WTC11 (cell line): ENCODE measurements around the gene PSMD13. TPM values are rescaled to one million over a fixed set of nuclear protein-coding genes. Genes with fewer than 3 reads are reported as not detected.

Source experiments
- ATAC-seq: fragments of 200-7000 bp; cut with Tn5 transposase; 2 replicates; pipeline ENCODE4 v1.10.0; 2021; ENCODE audit warnings: mild to moderate bottlenecking, moderate library complexity
- CTCF ChIA-PET: fragments of 300-600 bp; sonication (Branson Sonifier 250); formaldehyde crosslinking; loops from one replicate; lab custom pipeline; 2021; ENCODE audit warnings: antibody characterized with exemption; lab: Charles Lee
- POLR2A ChIA-PET: fragments of 350-600 bp; sonication (Branson Sonifier 250); formaldehyde crosslinking; loops from one replicate; lab custom pipeline; 2021; ENCODE audit warnings: antibody characterized with exemption; lab: Charles Lee
- DNase-seq: peaks from one replicate; pipeline ENCODE4 v3.0.0; 2021; ENCODE audit warnings: low spot score
- H3K27ac Mint-ChIP-seq: 2 replicates; pipeline ENCODE4 v1.8.0; 2021; ENCODE audit warnings: mixed read lengths
- H3K27me3 Mint-ChIP-seq: 2 replicates; pipeline ENCODE4 v1.8.0; 2021; ENCODE audit warnings: low read depth, mild to moderate bottlenecking, moderate library complexity, mixed read lengths
- H3K36me3 Mint-ChIP-seq: 2 replicates; pipeline ENCODE4 v1.8.0; 2021; ENCODE audit warnings: mixed read lengths
- H3K4me1 Mint-ChIP-seq: 2 replicates; pipeline ENCODE4 v1.8.0; 2022; ENCODE audit warnings: mixed read lengths
- H3K4me3 Mint-ChIP-seq: 2 replicates; pipeline ENCODE4 v1.8.0; 2021; ENCODE audit warnings: mild to moderate bottlenecking, moderate library complexity, mixed read lengths
- H3K9me3 Mint-ChIP-seq: 2 replicates; pipeline ENCODE4 v1.8.0; 2021; ENCODE audit warnings: mixed read lengths
- ETV6 ChIP-seq: sonication (generic); formaldehyde crosslinking; IDR thresholded peaks from 2 replicates; pipeline ENCODE4 v1.8.1; 2022; ENCODE audit warnings: mild to moderate bottlenecking, missing genetic modification reagents
- GTF2I ChIP-seq: fragments of 250-450 bp; sonication (Bioruptor Pico); conservative IDR thresholded peaks from 2 replicates; pipeline ENCODE4 v1.4.0; 2021; ENCODE audit warnings: mild to moderate bottlenecking
- IRF2 ChIP-seq: sonication (generic); formaldehyde crosslinking; IDR thresholded peaks from 2 replicates; pipeline ENCODE4 v1.8.0; 2022; ENCODE audit warnings: low read depth, missing genetic modification reagents, borderline replicate concordance
- KAT7 ChIP-seq: sonication (generic); formaldehyde crosslinking; IDR thresholded peaks from 2 replicates; pipeline ENCODE4 v1.8.1; 2023; ENCODE audit warnings: missing genetic modification reagents, mild to moderate bottlenecking, borderline replicate concordance
- NFATC4 ChIP-seq: fragments of 250-450 bp; sonication (Bioruptor Pico); IDR thresholded peaks from 2 replicates; pipeline ENCODE4 v1.9.0; 2021; ENCODE audit warnings: mild to moderate bottlenecking
- NR1H2 ChIP-seq: sonication (generic); formaldehyde crosslinking; IDR thresholded peaks from 2 replicates; pipeline ENCODE4 v1.9.0; 2021; ENCODE audit warnings: mild to moderate bottlenecking, moderate library complexity, missing genetic modification reagents
- NR2C2 ChIP-seq: sonication (generic); formaldehyde crosslinking; IDR thresholded peaks from 2 replicates; pipeline ENCODE4 v1.8.0; 2022; ENCODE audit warnings: mild to moderate bottlenecking, missing genetic modification reagents
- NR3C1 ChIP-seq: sonication (generic); formaldehyde crosslinking; conservative IDR thresholded peaks from 2 replicates; pipeline ENCODE4 v1.8.1; 2023; ENCODE audit warnings: low read depth, mild to moderate bottlenecking, missing genetic modification reagents
- SOX15 ChIP-seq: fragments of 250-450 bp; sonication (Bioruptor Pico); IDR thresholded peaks from 2 replicates; pipeline ENCODE4 v1.9.0; 2021; ENCODE audit warnings: mild to moderate bottlenecking
- ZNF138 ChIP-seq: sonication (generic); formaldehyde crosslinking; conservative IDR thresholded peaks from 2 replicates; pipeline ENCODE4 v1.8.1; 2022; ENCODE audit warnings: mild to moderate bottlenecking, moderate library complexity, missing genetic modification reagents
- ZNF423 ChIP-seq: fragments of 250-450 bp; sonication (Bioruptor Pico); IDR thresholded peaks from 2 replicates; pipeline ENCODE4 v2.1.2; 2022; ENCODE audit warnings: mild to moderate bottlenecking, moderate library complexity
- total RNA-seq: library from RNA; stranded (reverse); gene quantifications from 3 replicates; pipeline ENCODE4 v1.2.3, GENCODE V29; 2021
- TF ChIP-seq, protein P1 (sequence below): fragments of 250-450 bp; sonication (Bioruptor Pico); IDR thresholded peaks from 2 replicates; pipeline ENCODE4 v1.9.0; 2021; ENCODE audit warnings: mild to moderate bottlenecking, borderline replicate concordance
- TF ChIP-seq, protein P2 (sequence below): fragments of 250-450 bp; sonication (Bioruptor Pico); IDR thresholded peaks from 2 replicates; pipeline ENCODE4 v1.8.0; 2021; ENCODE audit warnings: mild to moderate bottlenecking
- TF ChIP-seq, protein P3 (sequence below): sonication (generic); formaldehyde crosslinking; conservative IDR thresholded peaks from 2 replicates; pipeline ENCODE4 v1.8.1; 2023; ENCODE audit warnings: mild to moderate bottlenecking, low read depth, missing genetic modification reagents, moderate library complexity
- TF ChIP-seq, protein P4 (sequence below): fragments of 250-450 bp; sonication (Bioruptor Pico); IDR thresholded peaks from 2 replicates; pipeline ENCODE4 v2.1.2; 2022; ENCODE audit warnings: mild to moderate bottlenecking, moderate library complexity
- TF ChIP-seq, protein P5 (sequence below): sonication (generic); formaldehyde crosslinking; IDR thresholded peaks from 2 replicates; pipeline ENCODE4 v1.8.0; 2022; ENCODE audit warnings: missing genetic modification reagents

Gene PSMD13
- total RNA-seq, 1 experiment from 2014 or later, result 148 TPM

DNA sequence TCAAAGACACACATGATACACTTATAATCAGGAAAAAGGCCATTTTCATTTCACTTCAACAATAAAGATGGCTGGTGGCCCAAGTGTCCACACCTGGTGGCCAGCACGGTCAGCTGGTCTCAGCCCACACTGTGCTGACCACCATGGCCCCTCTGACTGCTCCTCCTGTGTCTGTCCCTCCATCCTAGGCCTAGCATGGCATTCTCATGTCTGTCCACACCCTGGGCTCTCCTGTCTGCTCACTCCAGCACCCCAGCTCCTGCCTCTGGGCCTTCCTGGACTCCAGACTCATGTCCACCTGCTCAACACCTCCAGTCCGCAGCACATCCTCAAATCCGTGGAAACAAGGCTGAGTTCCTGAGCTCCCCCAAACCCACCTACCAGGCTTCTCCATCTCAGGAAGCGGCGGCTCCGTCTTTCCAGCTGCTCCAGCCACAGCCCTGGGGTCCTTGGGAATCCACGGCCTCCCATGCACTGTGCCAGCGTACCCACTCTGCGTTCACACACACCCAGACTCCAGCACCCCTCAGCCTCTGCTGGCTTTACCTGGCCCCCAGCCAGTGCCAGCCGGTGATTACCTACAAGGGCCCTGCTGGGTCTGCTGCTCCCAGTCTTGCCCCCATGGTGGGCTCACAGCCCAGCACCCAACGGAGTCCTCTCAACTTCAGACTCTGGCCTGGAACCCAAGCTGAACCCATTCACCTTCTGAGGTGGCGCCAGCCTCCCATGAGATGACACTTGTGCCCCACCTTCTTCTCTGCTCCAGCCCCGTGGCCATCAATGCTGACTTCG, 14.6 kb upstream of the PSMD13 start:
- Mint-ChIP-seq H3K27me3 (no peaks in the 10 kb centered on the region), H3K36me3 (no peaks in the 10 kb centered on the region), H3K4me3 (no peak overlapping the region), H3K27ac (no peak overlapping the region)
- no peak for ATAC-seq
- POLR2A ChIA-PET, result interaction anchor here (0.5 kb wide), 1 partner anchor 367 kb away, joined by 3 read pairs; no protein-coding TSS in a partner anchor
- no peak for DNase-seq
- no peak for TF ChIP-seq ETV6 (CRISPR knock-in tag)
- no peak for TF ChIP-seq ZNF138
- no peak for TF ChIP-seq GTF2I (CRISPR knock-in tag)
- TF ChIP-seq, protein P1, sequence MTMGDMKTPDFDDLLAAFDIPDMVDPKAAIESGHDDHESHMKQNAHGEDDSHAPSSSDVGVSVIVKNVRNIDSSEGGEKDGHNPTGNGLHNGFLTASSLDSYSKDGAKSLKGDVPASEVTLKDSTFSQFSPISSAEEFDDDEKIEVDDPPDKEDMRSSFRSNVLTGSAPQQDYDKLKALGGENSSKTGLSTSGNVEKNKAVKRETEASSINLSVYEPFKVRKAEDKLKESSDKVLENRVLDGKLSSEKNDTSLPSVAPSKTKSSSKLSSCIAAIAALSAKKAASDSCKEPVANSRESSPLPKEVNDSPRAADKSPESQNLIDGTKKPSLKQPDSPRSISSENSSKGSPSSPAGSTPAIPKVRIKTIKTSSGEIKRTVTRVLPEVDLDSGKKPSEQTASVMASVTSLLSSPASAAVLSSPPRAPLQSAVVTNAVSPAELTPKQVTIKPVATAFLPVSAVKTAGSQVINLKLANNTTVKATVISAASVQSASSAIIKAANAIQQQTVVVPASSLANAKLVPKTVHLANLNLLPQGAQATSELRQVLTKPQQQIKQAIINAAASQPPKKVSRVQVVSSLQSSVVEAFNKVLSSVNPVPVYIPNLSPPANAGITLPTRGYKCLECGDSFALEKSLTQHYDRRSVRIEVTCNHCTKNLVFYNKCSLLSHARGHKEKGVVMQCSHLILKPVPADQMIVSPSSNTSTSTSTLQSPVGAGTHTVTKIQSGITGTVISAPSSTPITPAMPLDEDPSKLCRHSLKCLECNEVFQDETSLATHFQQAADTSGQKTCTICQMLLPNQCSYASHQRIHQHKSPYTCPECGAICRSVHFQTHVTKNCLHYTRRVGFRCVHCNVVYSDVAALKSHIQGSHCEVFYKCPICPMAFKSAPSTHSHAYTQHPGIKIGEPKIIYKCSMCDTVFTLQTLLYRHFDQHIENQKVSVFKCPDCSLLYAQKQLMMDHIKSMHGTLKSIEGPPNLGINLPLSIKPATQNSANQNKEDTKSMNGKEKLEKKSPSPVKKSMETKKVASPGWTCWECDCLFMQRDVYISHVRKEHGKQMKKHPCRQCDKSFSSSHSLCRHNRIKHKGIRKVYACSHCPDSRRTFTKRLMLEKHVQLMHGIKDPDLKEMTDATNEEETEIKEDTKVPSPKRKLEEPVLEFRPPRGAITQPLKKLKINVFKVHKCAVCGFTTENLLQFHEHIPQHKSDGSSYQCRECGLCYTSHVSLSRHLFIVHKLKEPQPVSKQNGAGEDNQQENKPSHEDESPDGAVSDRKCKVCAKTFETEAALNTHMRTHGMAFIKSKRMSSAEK (CRISPR knock-in tag), result no peak
- TF ChIP-seq IRF2, result no peak
- TF ChIP-seq NFATC4, result no peak
- TF ChIP-seq, protein P2, sequence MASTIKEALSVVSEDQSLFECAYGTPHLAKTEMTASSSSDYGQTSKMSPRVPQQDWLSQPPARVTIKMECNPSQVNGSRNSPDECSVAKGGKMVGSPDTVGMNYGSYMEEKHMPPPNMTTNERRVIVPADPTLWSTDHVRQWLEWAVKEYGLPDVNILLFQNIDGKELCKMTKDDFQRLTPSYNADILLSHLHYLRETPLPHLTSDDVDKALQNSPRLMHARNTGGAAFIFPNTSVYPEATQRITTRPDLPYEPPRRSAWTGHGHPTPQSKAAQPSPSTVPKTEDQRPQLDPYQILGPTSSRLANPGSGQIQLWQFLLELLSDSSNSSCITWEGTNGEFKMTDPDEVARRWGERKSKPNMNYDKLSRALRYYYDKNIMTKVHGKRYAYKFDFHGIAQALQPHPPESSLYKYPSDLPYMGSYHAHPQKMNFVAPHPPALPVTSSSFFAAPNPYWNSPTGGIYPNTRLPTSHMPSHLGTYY (CRISPR knock-in tag), result no peak
- TF ChIP-seq, protein P3, sequence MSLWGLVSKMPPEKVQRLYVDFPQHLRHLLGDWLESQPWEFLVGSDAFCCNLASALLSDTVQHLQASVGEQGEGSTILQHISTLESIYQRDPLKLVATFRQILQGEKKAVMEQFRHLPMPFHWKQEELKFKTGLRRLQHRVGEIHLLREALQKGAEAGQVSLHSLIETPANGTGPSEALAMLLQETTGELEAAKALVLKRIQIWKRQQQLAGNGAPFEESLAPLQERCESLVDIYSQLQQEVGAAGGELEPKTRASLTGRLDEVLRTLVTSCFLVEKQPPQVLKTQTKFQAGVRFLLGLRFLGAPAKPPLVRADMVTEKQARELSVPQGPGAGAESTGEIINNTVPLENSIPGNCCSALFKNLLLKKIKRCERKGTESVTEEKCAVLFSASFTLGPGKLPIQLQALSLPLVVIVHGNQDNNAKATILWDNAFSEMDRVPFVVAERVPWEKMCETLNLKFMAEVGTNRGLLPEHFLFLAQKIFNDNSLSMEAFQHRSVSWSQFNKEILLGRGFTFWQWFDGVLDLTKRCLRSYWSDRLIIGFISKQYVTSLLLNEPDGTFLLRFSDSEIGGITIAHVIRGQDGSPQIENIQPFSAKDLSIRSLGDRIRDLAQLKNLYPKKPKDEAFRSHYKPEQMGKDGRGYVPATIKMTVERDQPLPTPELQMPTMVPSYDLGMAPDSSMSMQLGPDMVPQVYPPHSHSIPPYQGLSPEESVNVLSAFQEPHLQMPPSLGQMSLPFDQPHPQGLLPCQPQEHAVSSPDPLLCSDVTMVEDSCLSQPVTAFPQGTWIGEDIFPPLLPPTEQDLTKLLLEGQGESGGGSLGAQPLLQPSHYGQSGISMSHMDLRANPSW (CRISPR knock-in tag), result no peak
- TF ChIP-seq NR2C2 (CRISPR knock-in tag), result no peak
- TF ChIP-seq, protein P4, sequence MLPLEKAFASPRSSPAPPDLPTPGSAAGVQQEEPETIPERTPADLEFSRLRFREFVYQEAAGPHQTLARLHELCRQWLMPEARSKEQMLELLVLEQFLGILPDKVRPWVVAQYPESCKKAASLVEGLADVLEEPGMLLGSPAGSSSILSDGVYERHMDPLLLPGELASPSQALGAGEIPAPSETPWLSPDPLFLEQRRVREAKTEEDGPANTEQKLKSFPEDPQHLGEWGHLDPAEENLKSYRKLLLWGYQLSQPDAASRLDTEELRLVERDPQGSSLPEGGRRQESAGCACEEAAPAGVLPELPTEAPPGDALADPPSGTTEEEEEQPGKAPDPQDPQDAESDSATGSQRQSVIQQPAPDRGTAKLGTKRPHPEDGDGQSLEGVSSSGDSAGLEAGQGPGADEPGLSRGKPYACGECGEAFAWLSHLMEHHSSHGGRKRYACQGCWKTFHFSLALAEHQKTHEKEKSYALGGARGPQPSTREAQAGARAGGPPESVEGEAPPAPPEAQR (CRISPR knock-in tag), result no peak
- no peak for TF ChIP-seq NR1H2 (CRISPR knock-in tag)
- no peak for TF ChIP-seq ZNF423
- no peak for TF ChIP-seq NR3C1 (CRISPR knock-in tag)
- TF ChIP-seq, all 79 proteins: peak for 0
- Mint-ChIP-seq H3K9me3 (no peaks in the 10 kb centered on the region), H3K4me1 (no peaks in the 10 kb centered on the region)
- CTCF ChIA-PET, result interaction anchor here (0.5 kb wide), 1 partner anchor 518 kb away, joined by 3 read pairs; no protein-coding TSS in a partner anchor

DNA sequence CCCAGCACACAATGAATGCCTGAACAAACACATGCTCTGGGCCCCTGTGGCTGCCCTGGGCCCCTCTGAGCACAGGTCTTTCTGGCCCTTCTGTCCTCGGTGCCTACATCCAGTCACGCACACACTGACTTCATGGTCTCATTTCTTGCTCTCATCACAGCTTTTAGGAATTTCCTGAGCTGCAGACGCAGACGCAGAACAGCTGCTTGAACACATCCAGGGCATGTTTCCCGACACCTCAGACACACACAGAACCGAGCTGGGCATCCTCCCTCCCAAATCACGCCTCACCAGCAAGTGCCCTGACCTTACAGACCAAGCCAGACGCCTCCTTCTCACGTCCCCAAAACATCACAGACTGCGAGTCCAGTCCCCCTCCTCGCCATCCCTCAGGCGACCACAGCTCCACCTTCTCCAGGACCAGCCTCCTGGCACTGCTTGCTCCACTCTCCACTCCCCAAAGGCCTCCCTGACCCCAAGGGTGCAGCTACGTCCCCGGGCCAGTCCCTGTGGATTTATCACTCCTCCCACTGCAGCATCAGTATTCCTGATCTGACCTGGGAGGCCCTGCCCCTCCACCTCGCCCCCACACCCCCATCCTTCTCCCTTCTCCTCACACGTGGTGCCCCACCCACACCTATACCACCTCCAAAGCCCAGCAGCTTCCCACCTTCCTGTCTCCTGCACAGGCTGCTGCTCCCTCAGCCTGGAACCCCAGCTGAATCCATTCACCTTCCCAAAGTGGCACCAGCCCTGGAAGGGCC, 13.6 kb upstream of the PSMD13 start:
- H3K36me3 Mint-ChIP-seq, result no peaks in the 10 kb centered on the region
- ChIA-PET CTCF (no interaction called here), POLR2A (no interaction called here)
- H3K27me3 Mint-ChIP-seq, result no peaks in the 10 kb centered on the region
- no peaks in the 10 kb centered on the region for H3K4me1 Mint-ChIP-seq
- H3K9me3 Mint-ChIP-seq, result no peaks in the 10 kb centered on the region
- DNase-seq, result no peak
- no peak overlapping the region for H3K27ac Mint-ChIP-seq
- no peak overlapping the region for H3K4me3 Mint-ChIP-seq
- no peak for ATAC-seq
- TF ChIP-seq, protein P5, sequence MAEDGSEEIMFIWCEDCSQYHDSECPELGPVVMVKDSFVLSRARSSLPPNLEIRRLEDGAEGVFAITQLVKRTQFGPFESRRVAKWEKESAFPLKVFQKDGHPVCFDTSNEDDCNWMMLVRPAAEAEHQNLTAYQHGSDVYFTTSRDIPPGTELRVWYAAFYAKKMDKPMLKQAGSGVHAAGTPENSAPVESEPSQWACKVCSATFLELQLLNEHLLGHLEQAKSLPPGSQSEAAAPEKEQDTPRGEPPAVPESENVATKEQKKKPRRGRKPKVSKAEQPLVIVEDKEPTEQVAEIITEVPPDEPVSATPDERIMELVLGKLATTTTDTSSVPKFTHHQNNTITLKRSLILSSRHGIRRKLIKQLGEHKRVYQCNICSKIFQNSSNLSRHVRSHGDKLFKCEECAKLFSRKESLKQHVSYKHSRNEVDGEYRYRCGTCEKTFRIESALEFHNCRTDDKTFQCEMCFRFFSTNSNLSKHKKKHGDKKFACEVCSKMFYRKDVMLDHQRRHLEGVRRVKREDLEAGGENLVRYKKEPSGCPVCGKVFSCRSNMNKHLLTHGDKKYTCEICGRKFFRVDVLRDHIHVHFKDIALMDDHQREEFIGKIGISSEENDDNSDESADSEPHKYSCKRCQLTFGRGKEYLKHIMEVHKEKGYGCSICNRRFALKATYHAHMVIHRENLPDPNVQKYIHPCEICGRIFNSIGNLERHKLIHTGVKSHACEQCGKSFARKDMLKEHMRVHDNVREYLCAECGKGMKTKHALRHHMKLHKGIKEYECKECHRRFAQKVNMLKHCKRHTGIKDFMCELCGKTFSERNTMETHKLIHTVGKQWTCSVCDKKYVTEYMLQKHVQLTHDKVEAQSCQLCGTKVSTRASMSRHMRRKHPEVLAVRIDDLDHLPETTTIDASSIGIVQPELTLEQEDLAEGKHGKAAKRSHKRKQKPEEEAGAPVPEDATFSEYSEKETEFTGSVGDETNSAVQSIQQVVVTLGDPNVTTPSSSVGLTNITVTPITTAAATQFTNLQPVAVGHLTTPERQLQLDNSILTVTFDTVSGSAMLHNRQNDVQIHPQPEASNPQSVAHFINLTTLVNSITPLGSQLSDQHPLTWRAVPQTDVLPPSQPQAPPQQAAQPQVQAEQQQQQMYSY (CRISPR knock-in tag), result no peak
- TF ChIP-seq SOX15 (CRISPR knock-in tag) (no peak), KAT7 (CRISPR knock-in tag) (no peak)
